NT2/D1 (cell line): ENCODE results near the gene USP40.

ENCODE experiments used
- SUZ12 ChIP-seq: IDR thresholded peaks from 2 replicates; pipeline ENCODE4 v1.6.1; 2011; ENCODE audit not compliant: insufficient read length, insufficient read depth; ENCODE audit errors: extremely low read depth
- YY1 ChIP-seq: IDR thresholded peaks from 2 replicates; pipeline ENCODE4 v1.6.1; 2011; ENCODE audit not compliant: insufficient read length, insufficient read depth
- ZNF274 ChIP-seq: IDR thresholded peaks from 2 replicates; pipeline ENCODE4 v1.6.1; 2011; ENCODE audit warnings: mild to moderate bottlenecking, low read depth, low read length

DNA sequence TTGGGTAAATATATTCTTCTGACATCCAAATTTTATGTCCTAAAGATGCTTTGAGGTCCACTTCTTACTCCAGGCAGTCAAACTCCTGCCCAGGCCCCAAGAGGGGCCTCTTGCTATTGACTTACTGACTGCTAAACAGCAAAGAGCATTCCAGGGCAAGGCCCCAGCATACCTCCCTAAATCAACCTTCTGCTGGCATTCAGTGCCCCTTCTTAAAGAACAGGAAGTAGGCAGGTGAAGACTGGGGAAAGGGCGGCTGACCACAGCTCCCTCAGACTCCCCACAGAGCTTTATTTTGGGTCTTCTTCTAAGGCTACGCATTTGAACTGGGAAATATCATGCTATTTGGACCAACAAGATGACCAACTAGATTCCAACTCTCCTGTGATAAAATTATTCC, 68.9 kb downstream of the USP40 start:
- no peak for TF ChIP-seq ZNF274
- TF ChIP-seq YY1, result no peak
- no peak for TF ChIP-seq SUZ12
